Measurements from ENCODE around the gene NDUFA13.

DNA sequence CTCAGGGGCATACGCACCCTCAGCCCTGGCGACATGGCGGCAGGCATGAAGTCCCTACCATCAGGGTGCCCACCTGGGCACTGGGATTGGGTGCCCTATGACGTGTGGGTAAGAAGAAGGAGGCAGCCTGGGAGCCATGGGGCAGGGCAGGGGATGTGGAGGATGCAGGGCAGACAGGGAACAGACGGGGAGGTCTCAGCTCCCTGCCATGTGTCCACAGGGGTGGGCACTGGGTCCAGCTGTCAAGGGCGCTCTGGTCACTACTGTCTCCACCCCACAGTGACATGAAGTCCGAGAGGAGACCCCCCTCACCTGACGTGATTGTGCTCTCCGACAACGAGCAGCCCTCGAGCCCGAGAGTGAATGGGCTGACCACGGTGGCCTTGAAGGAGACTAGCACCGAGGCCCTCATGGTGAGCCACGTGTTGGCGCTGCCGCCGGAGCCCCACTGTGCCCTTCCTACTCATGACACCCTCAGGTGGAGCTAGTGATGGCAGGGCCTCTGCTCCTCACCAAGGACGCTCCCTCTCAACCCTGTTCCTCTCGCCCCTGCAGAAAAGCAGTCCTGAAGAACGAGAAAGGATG, 23.9 kb upstream of the NDUFA13 start:
- TF ChIP-seq POLR2AphosphoS5 (IDR thresholded peaks at IDR 0.05; ENCODE audit: low read depth, low read length): no peak
- TF ChIP-seq, protein P1, sequence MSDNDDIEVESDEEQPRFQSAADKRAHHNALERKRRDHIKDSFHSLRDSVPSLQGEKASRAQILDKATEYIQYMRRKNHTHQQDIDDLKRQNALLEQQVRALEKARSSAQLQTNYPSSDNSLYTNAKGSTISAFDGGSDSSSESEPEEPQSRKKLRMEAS (IDR thresholded peaks at IDR 0.05): no peak

Data from HCT116 (cell line).